Esophagus squamous epithelium (tissue), 5 donors: Measurements from ENCODE around the gene NHSL1. TPM values are rescaled to one million over a fixed set of nuclear protein-coding genes. Genes with fewer than 3 reads are reported as not detected.
"Not testable (repeated sequence)": the region's sequence is repeated elsewhere in the genome, so short reads cannot be mapped to it uniquely, and the experiment has no call there.

Source experiments
- DNase-seq: peaks from one replicate; lab custom pipeline; 2025; lab: John Stamatoyannopoulos, UW
- H3K27ac ChIP-seq, 4 donors: fragments of 200-600 bp; sonication (generic); one replicate each; pipeline ENCODE4 v1.5.1; 2016 to 2019; ENCODE audit warnings: mild to moderate bottlenecking in 1 of 4
- H3K27me3 ChIP-seq, 4 donors: fragments of 200-600 bp; sonication (generic); 1 replicate in 3 of 4; 2 replicates in 1 of 4; pipeline versions ENCODE4 v1.5.1 to v1.6.0; 2017 to 2021; ENCODE audit warnings: antibody characterized with exemption in 1 of 4
- H3K36me3 ChIP-seq, 3 donors: fragments of 200-600 bp; sonication (generic); one replicate each; pipeline ENCODE4 v1.5.1; 2016 to 2019
- H3K4me1 ChIP-seq, 3 donors: fragments of 200-600 bp; sonication (generic); one replicate each; pipeline ENCODE4 v1.5.1; 2017 to 2019
- H3K4me3 ChIP-seq, 4 donors: fragments of 200-600 bp; sonication (generic); 1 replicate in 3 of 4; 2 replicates in 1 of 4; pipeline ENCODE4 v1.5.1; 2016 to 2019; ENCODE audit warnings: mild to moderate bottlenecking in 2 of 4, moderate library complexity in 1 of 4
- H3K9me3 ChIP-seq, 3 donors: fragments of 200-600 bp; sonication (generic); one replicate each; pipeline ENCODE4 v1.5.1; 2016 to 2019
- POLR2A ChIP-seq, 4 donors: fragments of 450-650 bp; IDR thresholded peaks; one replicate each; pipeline ENCODE4 v1.6.1; 2017; ENCODE audit warnings: antibody characterized with exemption in 4 of 4, mild to moderate bottlenecking in 4 of 4, moderate library complexity in 3 of 4
- WGBS, 2 donors: methylation state at CpG; one replicate each; pipeline ENCODE4 v1.1.5; 2018; 5-methylcytosine and 5-hydroxymethylcytosine counted together
- intact Hi-C: fragments of 100-400 bp; cut with DNase I; formaldehyde crosslinking; loops from one replicate; pipeline ENCODE4 v1.15.0; 2022
- total RNA-seq, 4 donors: library from RNA; depleted of rRNA; stranded (reverse); fragments of >200 nt; gene quantifications; one replicate each; pipeline ENCODE4 v1.1.0, GENCODE V29; 2016
- TF ChIP-seq, protein P1 (sequence below), 6 experiments: fragments of 450-650 bp in 4 of 6; fragments of 200-600 bp in 2 of 6; sonication (generic) in 2 of 6; IDR thresholded peaks; one replicate each; pipeline ENCODE4 v1.5.1; 2016 to 2019; ENCODE audit warnings: antibody characterized with exemption in 6 of 6, mild to moderate bottlenecking in 4 of 6, moderate library complexity in 4 of 6
- donor health status: DM: yes; HTN: yes; CAD: no.

Gene NHSL1
- total RNA-seq, 4 donors from 2014 or later = 13.1 to 58.2 (median 32.0) TPM

DNA sequence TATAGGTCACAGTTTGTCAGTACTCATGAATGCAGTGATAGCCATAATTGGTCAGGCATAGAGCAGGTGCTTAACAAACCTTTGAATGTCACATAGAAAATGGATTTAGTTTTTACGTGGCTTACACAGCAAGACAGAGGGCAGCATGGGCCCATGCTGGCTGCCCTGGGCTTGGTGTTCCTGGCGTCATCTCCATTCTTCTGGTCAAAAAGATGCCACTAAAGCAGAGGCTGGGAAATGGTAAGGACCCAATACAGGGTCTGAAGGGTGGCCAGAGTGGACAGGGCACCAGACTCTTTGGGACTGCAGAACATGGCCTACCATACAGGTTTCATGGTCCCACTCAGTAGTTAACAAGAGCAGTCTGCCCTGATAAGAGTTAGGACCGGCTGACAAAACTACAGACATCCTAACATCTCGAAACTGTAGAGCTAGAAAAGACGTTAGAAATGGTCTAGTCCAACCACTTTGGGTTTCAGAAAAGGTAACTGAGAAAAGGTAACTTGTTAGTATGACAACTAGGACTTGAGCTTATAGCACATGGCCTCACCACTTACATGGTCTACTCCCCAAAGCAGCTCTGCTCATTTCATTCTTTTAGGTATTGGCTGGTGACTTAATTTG lies 72.7 kb downstream of the NHSL1 start:
- WGBS, 2 donors = 83 to 84% methylated on average over 5 of the region's 5 CpGs
- Histone ChIP-seq H3K4me3 (no peak overlapping the region), H3K9me3 (no peaks in the 10 kb centered on the region), H3K27ac (no peak overlapping the region), H3K27me3 (no peaks in the 10 kb centered on the region), H3K36me3 (peaks cover 0 to 80% (median 0%) of the 10 kb centered on the region in 3 donors), H3K4me1 (peaks cover 0 to 7% (median 0%) of the 10 kb centered on the region in 3 donors)
- DNase-seq = no peak
- TF ChIP-seq, protein P1, sequence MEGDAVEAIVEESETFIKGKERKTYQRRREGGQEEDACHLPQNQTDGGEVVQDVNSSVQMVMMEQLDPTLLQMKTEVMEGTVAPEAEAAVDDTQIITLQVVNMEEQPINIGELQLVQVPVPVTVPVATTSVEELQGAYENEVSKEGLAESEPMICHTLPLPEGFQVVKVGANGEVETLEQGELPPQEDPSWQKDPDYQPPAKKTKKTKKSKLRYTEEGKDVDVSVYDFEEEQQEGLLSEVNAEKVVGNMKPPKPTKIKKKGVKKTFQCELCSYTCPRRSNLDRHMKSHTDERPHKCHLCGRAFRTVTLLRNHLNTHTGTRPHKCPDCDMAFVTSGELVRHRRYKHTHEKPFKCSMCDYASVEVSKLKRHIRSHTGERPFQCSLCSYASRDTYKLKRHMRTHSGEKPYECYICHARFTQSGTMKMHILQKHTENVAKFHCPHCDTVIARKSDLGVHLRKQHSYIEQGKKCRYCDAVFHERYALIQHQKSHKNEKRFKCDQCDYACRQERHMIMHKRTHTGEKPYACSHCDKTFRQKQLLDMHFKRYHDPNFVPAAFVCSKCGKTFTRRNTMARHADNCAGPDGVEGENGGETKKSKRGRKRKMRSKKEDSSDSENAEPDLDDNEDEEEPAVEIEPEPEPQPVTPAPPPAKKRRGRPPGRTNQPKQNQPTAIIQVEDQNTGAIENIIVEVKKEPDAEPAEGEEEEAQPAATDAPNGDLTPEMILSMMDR (IDR thresholded peaks at IDR 0.05) = no peak
- no peak for TF ChIP-seq POLR2A (IDR thresholded peaks at IDR 0.05)
- intact Hi-C loops = no loop called here

DNA sequence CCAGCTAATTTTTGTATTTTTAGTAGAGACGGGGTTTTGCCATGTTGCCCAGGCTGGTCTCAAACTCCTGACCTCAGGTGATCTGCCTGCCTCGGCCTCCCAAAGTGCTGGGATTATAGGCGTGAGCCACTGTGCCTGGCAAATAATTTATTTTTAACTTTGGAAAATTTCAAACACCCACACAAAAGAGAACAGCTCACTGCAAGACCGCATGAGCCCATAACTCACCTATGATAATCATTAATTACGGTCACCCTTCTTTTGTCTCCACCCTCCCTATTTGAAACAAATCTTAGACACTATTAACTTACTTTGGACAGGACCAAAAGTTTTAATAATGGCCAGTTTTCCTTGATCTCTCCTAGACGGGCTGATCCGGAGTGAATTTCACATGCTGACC lies 74.0 kb downstream of the NHSL1 start:
- WGBS, 2 donors = 82 to 86% methylated on average over 6 to 7 of the region's 7 CpGs
- H3K27me3 ChIP-seq, DNase-seq, H3K4me3 ChIP-seq, H3K27ac ChIP-seq, H3K4me1 ChIP-seq, intact Hi-C loops, H3K9me3 ChIP-seq: not testable (repeated sequence)
- peaks cover 0 to 78% (median 0%) of the 10 kb centered on the region in 3 donors for H3K36me3 ChIP-seq

DNA sequence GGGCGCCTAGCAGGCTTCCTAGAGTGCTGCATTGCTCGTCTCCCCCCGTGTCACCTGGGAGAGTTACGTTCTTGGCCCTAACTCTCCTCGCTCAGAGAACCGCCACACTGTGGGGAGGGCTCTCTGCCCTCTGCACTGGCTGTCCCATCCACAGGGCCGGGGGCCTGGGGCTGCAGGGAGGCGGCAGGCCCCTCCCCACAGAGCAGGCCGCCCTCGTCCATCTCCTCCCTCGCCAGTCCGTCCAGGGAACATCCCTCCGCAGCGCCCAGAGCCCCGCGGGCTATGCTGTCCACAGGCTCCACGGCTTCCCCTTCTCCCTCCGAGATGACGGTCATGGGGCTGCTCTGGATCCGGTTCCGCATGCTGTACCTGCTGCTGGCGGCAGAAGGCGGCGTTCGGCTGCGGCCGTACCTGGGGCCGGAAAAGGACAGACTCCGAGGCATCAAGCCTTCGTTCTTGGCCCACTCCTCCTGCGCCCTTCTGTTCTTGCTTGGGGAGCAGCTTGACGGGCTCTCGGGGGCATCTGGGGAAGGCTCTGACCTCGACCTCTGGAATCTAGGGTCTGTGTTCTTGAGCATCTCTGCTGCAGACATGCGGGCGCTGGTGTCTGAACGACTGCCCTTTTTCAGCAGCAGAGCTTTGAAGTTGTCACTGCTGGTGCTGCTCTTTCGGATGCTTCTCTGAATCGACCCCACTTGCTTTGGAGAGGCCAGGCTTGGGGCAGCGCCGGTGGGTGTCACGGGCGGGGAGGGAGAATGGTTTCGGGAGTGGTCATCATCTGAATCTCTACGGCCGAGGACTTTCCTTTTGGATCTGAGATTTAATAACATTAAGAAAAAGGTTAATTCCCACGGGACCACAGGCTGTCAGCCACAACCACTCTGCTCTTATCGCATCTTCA lies 75.0 kb downstream of the NHSL1 start:
- peaks cover 0 to 6% (median 0%) of the 10 kb centered on the region in 3 donors for H3K4me1 ChIP-seq
- 86 to 94% methylated on average over 20 to 23 of the region's 48 CpGs for WGBS, 2 donors
- H3K27ac ChIP-seq = no peak overlapping the region
- no peaks in the 10 kb centered on the region for H3K27me3 ChIP-seq
- no peaks in the 10 kb centered on the region for H3K9me3 ChIP-seq
- H3K4me3 ChIP-seq = no peak overlapping the region
- no peak for DNase-seq
- no peak for TF ChIP-seq POLR2A (IDR thresholded peaks at IDR 0.05)
- TF ChIP-seq, protein P1 (IDR thresholded peaks at IDR 0.05) = no peak
- intact Hi-C loops = no loop called here
- H3K36me3 ChIP-seq = peaks cover 0 to 68% (median 0%) of the 10 kb centered on the region in 3 donors

DNA sequence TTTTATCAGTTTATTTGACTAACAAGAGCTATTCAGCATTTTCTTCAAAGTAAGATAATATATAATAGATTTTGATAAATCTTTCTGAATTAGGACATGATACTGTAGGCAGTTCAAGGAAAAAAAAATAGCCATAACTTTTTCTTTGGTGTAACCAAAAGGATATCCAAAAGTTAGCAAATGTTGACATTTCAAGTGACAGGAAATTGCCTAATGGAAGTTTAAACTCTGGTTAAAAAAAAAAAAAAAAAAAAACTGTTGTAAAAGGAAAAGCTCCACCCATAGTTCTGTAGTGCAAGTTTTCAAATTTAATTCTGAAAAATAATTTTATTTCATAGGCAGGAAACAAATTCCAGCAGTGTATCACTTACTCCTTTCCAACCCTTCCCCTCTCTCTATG lies 76.4 kb downstream of the NHSL1 start:
- DNase-seq = no peak
- Histone ChIP-seq H3K27ac (no peak overlapping the region), H3K4me1 (peaks cover 0 to 3% (median 0%) of the 10 kb centered on the region in 3 donors), H3K4me3 (no peak overlapping the region), H3K27me3 (no peaks in the 10 kb centered on the region), H3K9me3 (no peaks in the 10 kb centered on the region), H3K36me3 (peaks cover 0 to 69% (median 0%) of the 10 kb centered on the region in 3 donors)
- TF ChIP-seq, protein P1 (IDR thresholded peaks at IDR 0.05) = no peak
- no peak for TF ChIP-seq POLR2A (IDR thresholded peaks at IDR 0.05)
- intact Hi-C loops = no loop called here

GRCh38 chr6:138421608-138422007 lies 77.7 kb downstream of the NHSL1 start:
- H3K36me3 ChIP-seq = peaks cover 0 to 74% (median 0%) of the 10 kb centered on the region in 3 donors
- 82 to 95% methylated on average over 10 of the region's 10 CpGs for WGBS, 2 donors
- peaks cover 0 to 3% (median 0%) of the 10 kb centered on the region in 3 donors for H3K4me1 ChIP-seq
- H3K9me3 ChIP-seq = no peaks in the 10 kb centered on the region
- no peak for DNase-seq
- no peak overlapping the region for H3K27ac ChIP-seq
- H3K4me3 ChIP-seq = no peak overlapping the region
- intact Hi-C loops = no loop called here
- no peak for TF ChIP-seq POLR2A (IDR thresholded peaks at IDR 0.05)
- TF ChIP-seq, protein P1 (IDR thresholded peaks at IDR 0.05) = no peak
- H3K27me3 ChIP-seq = no peaks in the 10 kb centered on the region
